Loucy (cell line): ENCODE measurements around the gene UNKL.

ENCODE experiments used
- H2AFZ ChIP-seq: fragments of 200-600 bp; sonication (generic); 2 replicates; pipeline ENCODE4 v1.6.0; 2016; ENCODE audit warnings: antibody characterized with exemption, mild to moderate bottlenecking, low read length, moderate library complexity
- H3F3A ChIP-seq: fragments of 200-600 bp; 2 replicates; pipeline ENCODE4 v1.6.0; 2016; ENCODE audit warnings: antibody characterized with exemption, low read depth, mild to moderate bottlenecking
- H3K27me3 ChIP-seq: fragments of 200-600 bp; sonication (generic); 2 replicates; pipeline ENCODE4 v1.6.1; 2014; ENCODE audit warnings: low read length, mild to moderate bottlenecking; ENCODE audit not compliant: insufficient read depth, poor library complexity, severe bottlenecking
- H3K36me3 ChIP-seq: fragments of 200-600 bp; sonication (generic); 2 replicates; pipeline ENCODE4 v1.6.1; 2016; ENCODE audit warnings: low read length; ENCODE audit not compliant: insufficient read depth
- H3K4me1 ChIP-seq: fragments of 200-600 bp; sonication (generic); 2 replicates; pipeline ENCODE4 v1.5.1; 2014; ENCODE audit warnings: low read length, mild to moderate bottlenecking; ENCODE audit not compliant: insufficient read depth, poor library complexity, severe bottlenecking
- H3K4me2 ChIP-seq: fragments of 200-600 bp; sonication (generic); 2 replicates; pipeline ENCODE4 v1.6.0; 2014; ENCODE audit warnings: antibody characterized with exemption, low read length, low read depth, mild to moderate bottlenecking; ENCODE audit not compliant: poor library complexity, severe bottlenecking
- H3K4me3 ChIP-seq: fragments of 200-600 bp; sonication (generic); 2 replicates; pipeline ENCODE4 v1.5.1; 2014; ENCODE audit warnings: low read length, mild to moderate bottlenecking, mixed read lengths; ENCODE audit not compliant: poor library complexity, severe bottlenecking
- H3K79me2 ChIP-seq: fragments of 200-600 bp; sonication (generic); 2 replicates; pipeline ENCODE4 v1.6.1; 2014; ENCODE audit warnings: low read length; ENCODE audit not compliant: insufficient read depth
- H3K9ac ChIP-seq: fragments of 200-600 bp; sonication (generic); 2 replicates; pipeline ENCODE4 v1.6.0; 2014; ENCODE audit warnings: mild to moderate bottlenecking, low read depth, low read length, moderate library complexity; ENCODE audit not compliant: poor library complexity, severe bottlenecking
- H3K9me2 ChIP-seq: fragments of 200-600 bp; sonication (generic); replicated peaks from 2 replicates; pipeline ENCODE4 v1.6.1; 2016; ENCODE audit warnings: low read depth, low read length, mixed read lengths
- H3K9me3 ChIP-seq: fragments of 200-600 bp; sonication (generic); 2 replicates; pipeline ENCODE4 v1.6.1; 2014; ENCODE audit warnings: mild to moderate bottlenecking, antibody characterized with exemption, low read length, low read depth; ENCODE audit not compliant: insufficient read depth
- H4K20me1 ChIP-seq: fragments of 200-600 bp; sonication (generic); 2 replicates; pipeline ENCODE4 v1.6.0; 2014; ENCODE audit warnings: antibody characterized with exemption, low read length, mild to moderate bottlenecking; ENCODE audit not compliant: insufficient read depth, poor library complexity, severe bottlenecking
- CTCF ChIP-seq: fragments of 200-600 bp; sonication (generic); conservative IDR thresholded peaks from 2 replicates; pipeline ENCODE4 v1.5.1; 2014; ENCODE audit warnings: mild to moderate bottlenecking, antibody characterized with exemption, low read length
- EZH2phosphoT487 ChIP-seq: fragments of 200-600 bp; IDR thresholded peaks from 2 replicates; pipeline ENCODE4 v1.6.1; 2018; ENCODE audit warnings: antibody characterized with exemption, mild to moderate bottlenecking, moderate library complexity, borderline replicate concordance

Gene UNKL

GRCh38 chr16:1394367-1394951, 20.0 kb downstream of the UNKL start:
- no peaks in the 10 kb centered on the region for H3K9me2 ChIP-seq
- no peak overlapping the region for H3K9ac ChIP-seq
- TF ChIP-seq EZH2phosphoT487 (no peak), CTCF (no peak)
- H3K9me3 ChIP-seq: no peaks in the 10 kb centered on the region
- no peaks in the 10 kb centered on the region for H3K4me1 ChIP-seq
- H3K4me3 ChIP-seq: no peak overlapping the region
- no peaks in the 10 kb centered on the region for H3K79me2 ChIP-seq
- no peaks in the 10 kb centered on the region for H4K20me1 ChIP-seq
- no peaks in the 10 kb centered on the region for H3F3A ChIP-seq
- H3K36me3 ChIP-seq: no peaks in the 10 kb centered on the region
- H3K27me3 ChIP-seq: no peaks in the 10 kb centered on the region
- no peak overlapping the region for H2AFZ ChIP-seq
- no peak overlapping the region for H3K4me2 ChIP-seq

- H3K4me2 ChIP-seq: no peak overlapping the region
- H3K9me2 ChIP-seq: no peaks in the 10 kb centered on the region
- H3K9me3 ChIP-seq: no peaks in the 10 kb centered on the region
- H2AFZ ChIP-seq: no peak overlapping the region
- no peaks in the 10 kb centered on the region for H3K36me3 ChIP-seq
- H3K4me3 ChIP-seq: no peak overlapping the region
- H4K20me1 ChIP-seq: no peaks in the 10 kb centered on the region
- TF ChIP-seq CTCF (no peak), EZH2phosphoT487 (no peak)
- H3K4me1 ChIP-seq: no peaks in the 10 kb centered on the region
- no peaks in the 10 kb centered on the region for H3K27me3 ChIP-seq
- no peaks in the 10 kb centered on the region for H3F3A ChIP-seq
- H3K9ac ChIP-seq: no peak overlapping the region
- H3K79me2 ChIP-seq: no peaks in the 10 kb centered on the region
Measured at GRCh38 chr16:1393613-1394176, 20.8 kb downstream of the UNKL start.

DNA sequence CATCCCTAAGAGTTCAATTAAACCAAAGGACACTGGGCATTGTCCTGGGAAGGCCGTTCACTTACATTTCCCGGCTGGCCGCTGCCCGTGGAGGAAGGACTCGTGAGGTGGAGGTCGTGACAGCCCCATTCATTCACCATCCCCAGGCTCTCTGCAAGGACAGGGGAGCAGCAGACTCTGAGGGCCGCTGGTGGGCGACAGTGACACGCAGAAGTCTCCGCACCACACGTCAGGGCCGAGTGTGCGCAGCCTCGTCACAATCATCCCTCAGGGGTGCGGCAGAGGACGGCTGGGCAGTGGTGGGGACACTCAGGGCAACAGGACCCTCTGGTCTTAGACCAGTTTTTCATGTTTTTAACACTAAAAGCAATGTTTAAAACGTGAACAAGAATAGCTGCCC, 21.7 kb downstream of the UNKL start:
- H4K20me1 ChIP-seq: no peaks in the 10 kb centered on the region
- no peaks in the 10 kb centered on the region for H3K36me3 ChIP-seq
- H3K4me3 ChIP-seq: no peak overlapping the region
- H3K4me1 ChIP-seq: no peaks in the 10 kb centered on the region
- no peaks in the 10 kb centered on the region for H3K9me3 ChIP-seq
- no peaks in the 10 kb centered on the region for H3K79me2 ChIP-seq
- no peaks in the 10 kb centered on the region for H3F3A ChIP-seq
- H3K9ac ChIP-seq: no peak overlapping the region
- H2AFZ ChIP-seq: no peak overlapping the region
- H3K27me3 ChIP-seq: no peaks in the 10 kb centered on the region
- TF ChIP-seq EZH2phosphoT487 (no peak), CTCF (no peak)
- H3K9me2 ChIP-seq: no peaks in the 10 kb centered on the region
- H3K4me2 ChIP-seq: no peak overlapping the region
